ENCODE data around the gene UNK.
"Not testable (repeated sequence)": the region's sequence is repeated elsewhere in the genome, so short reads cannot be mapped to it uniquely, and the experiment has no call there.

The UNK gene

GRCh38 chr17:75809631-75810111 is 25.1 kb downstream of the UNK start:
- Histone ChIP-seq H3K79me1 (ENCODE audit: low read length) (no peaks in the 10 kb centered on the region), H3K36me3 (ENCODE audit: control insufficient read depth, insufficient read depth, low read length) (peaks cover 10% of the 10 kb centered on the region), H4K8ac (ENCODE audit: low read depth, low read length) (no peak overlapping the region), H3K4me3 (ENCODE audit: low read length) (no peak overlapping the region), H2AK5ac (ENCODE audit: low read length) (no peak overlapping the region), H4K5ac (ENCODE audit: low read length) (no peak overlapping the region), H2BK5ac (ENCODE audit: low read length) (no peak overlapping the region), H3K27ac (ENCODE audit: low read depth, low read length) (no peak overlapping the region), H2BK120ac (ENCODE audit: low read depth, low read length) (no peak overlapping the region), H3K23ac (ENCODE audit: low read length) (no peak overlapping the region), H3K18ac (ENCODE audit: low read length) (no peak overlapping the region), H3K79me2 (ENCODE audit: control insufficient read depth, insufficient read depth, low read length) (no peaks in the 10 kb centered on the region), H3K27me3 (ENCODE audit: insufficient read depth, low read length, poor library complexity) (no peaks in the 10 kb centered on the region), H3K9ac (ENCODE audit: low read length) (no peak overlapping the region), H3K56ac (ENCODE audit: low read length) (no peak overlapping the region), H3K4ac (ENCODE audit: low read depth, low read length) (no peak overlapping the region), H3K4me2 (ENCODE audit: low read length) (no peak overlapping the region), H2BK15ac (replicated peaks; ENCODE audit: low read depth) (no peak overlapping the region), H3K4me1 (ENCODE audit: control insufficient read depth, low read depth, low read length) (no peaks in the 10 kb centered on the region)
- no CpG with 5 or more reads among the region's 24 CpGs for WGBS (ENCODE audit: extremely low coverage, insufficient coverage, low lambda C conversion rate)
- DNase-seq = no peak

DNA sequence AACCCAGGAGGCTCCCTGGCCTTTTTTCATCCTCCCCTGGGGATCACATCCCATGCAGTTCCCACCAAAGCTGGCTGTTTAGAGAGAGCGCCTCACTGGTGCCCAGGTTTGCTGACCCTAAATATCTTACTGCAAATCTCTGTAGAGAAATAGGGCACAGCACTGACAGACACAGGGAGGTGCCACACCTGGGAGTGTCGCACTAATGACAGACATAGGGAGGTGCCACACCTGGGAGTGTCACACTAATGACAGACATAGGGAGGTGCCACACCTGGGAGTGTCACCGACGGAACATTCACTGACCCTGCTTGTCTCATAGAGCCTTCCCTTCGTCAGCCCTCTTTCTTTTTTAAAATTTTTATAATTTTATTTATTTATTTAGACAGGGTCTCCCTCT is 25.6 kb downstream of the UNK start:
- Histone ChIP-seq H3K56ac (ENCODE audit: low read length) (no peak overlapping the region), H3K4me2 (ENCODE audit: low read length) (no peak overlapping the region), H3K27ac (ENCODE audit: low read depth, low read length) (no peak overlapping the region), H3K4me3 (ENCODE audit: low read length) (no peak overlapping the region), H2BK120ac (ENCODE audit: low read depth, low read length) (no peak overlapping the region), H3K27me3 (ENCODE audit: insufficient read depth, low read length, poor library complexity) (no peaks in the 10 kb centered on the region), H3K23ac (ENCODE audit: low read length) (no peak overlapping the region), H4K8ac (ENCODE audit: low read depth, low read length) (no peak overlapping the region), H3K9ac (ENCODE audit: low read length) (no peak overlapping the region), H3K4me1 (ENCODE audit: control insufficient read depth, low read depth, low read length) (no peaks in the 10 kb centered on the region), H2BK15ac (replicated peaks; ENCODE audit: low read depth) (no peak overlapping the region), H3K4ac (ENCODE audit: low read depth, low read length) (no peak overlapping the region), H3K79me2 (ENCODE audit: control insufficient read depth, insufficient read depth, low read length) (no peaks in the 10 kb centered on the region), H3K79me1 (ENCODE audit: low read length) (no peaks in the 10 kb centered on the region), H2AK5ac (ENCODE audit: low read length) (no peak overlapping the region), H2BK5ac (ENCODE audit: low read length) (no peak overlapping the region), H3K18ac (ENCODE audit: low read length) (no peak overlapping the region), H3K36me3 (ENCODE audit: control insufficient read depth, insufficient read depth, low read length) (peaks cover 10% of the 10 kb centered on the region), H4K5ac (ENCODE audit: low read length) (no peak overlapping the region)
- no peak for DNase-seq
- WGBS (ENCODE audit: extremely low coverage, insufficient coverage, low lambda C conversion rate) = no CpG with 5 or more reads among the region's 5 CpGs

GRCh38 chr17:75810756-75811155 is 26.1 kb downstream of the UNK start:
- not testable (repeated sequence) for H2BK120ac ChIP-seq (ENCODE audit: low read depth, low read length); H4K8ac ChIP-seq (ENCODE audit: low read depth, low read length); H3K4me1 ChIP-seq (ENCODE audit: control insufficient read depth, low read depth, low read length); H2AK5ac ChIP-seq (ENCODE audit: low read length); H3K4me3 ChIP-seq (ENCODE audit: low read length); DNase-seq; H3K9ac ChIP-seq (ENCODE audit: low read length); H3K18ac ChIP-seq (ENCODE audit: low read length); H3K27me3 ChIP-seq (ENCODE audit: insufficient read depth, low read length, poor library complexity); H2BK15ac ChIP-seq (replicated peaks; ENCODE audit: low read depth); H4K5ac ChIP-seq (ENCODE audit: low read length); H3K23ac ChIP-seq (ENCODE audit: low read length); H3K79me1 ChIP-seq (ENCODE audit: low read length); H3K4ac ChIP-seq (ENCODE audit: low read depth, low read length); H2BK5ac ChIP-seq (ENCODE audit: low read length); H3K4me2 ChIP-seq (ENCODE audit: low read length); H3K56ac ChIP-seq (ENCODE audit: low read length); H3K27ac ChIP-seq (ENCODE audit: low read depth, low read length); H3K79me2 ChIP-seq (ENCODE audit: control insufficient read depth, insufficient read depth, low read length)
- WGBS (ENCODE audit: extremely low coverage, insufficient coverage, low lambda C conversion rate) = no CpG with 5 or more reads among the region's 11 CpGs
- peaks cover 13% of the 10 kb centered on the region for H3K36me3 ChIP-seq (ENCODE audit: control insufficient read depth, insufficient read depth, low read length)

DNA sequence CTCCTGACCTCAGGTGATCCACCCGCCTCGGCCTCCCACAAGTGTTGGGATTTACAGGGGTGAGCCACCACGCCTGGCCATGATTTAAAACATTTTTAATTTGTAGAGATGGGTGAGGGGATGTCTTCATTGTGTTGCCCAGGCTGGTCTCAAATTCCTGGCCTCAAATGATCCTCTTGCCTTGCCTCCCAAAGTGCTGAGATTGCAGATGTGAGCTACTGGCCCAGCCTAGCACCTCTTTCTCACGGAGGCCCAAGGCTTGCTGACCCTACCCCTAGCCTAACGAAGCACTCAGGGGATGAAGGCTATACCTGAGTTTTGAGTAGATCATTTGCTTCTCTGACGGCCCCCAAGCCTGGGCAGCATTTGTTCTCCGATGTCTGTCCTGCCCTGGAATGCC is 26.6 kb downstream of the UNK start:
- no peak overlapping the region for H3K27ac ChIP-seq (ENCODE audit: low read depth, low read length)
- WGBS (ENCODE audit: extremely low coverage, insufficient coverage, low lambda C conversion rate) = no CpG with 5 or more reads among the region's 7 CpGs
- H3K36me3 ChIP-seq (ENCODE audit: control insufficient read depth, insufficient read depth, low read length) = peaks cover 13% of the 10 kb centered on the region

GRCh38 chr17:75812096-75813013 is 27.7 kb downstream of the UNK start:
- Histone ChIP-seq H3K79me1 (ENCODE audit: low read length) (no peaks in the 10 kb centered on the region), H3K9ac (ENCODE audit: low read length) (no peak overlapping the region), H3K79me2 (ENCODE audit: control insufficient read depth, insufficient read depth, low read length) (no peaks in the 10 kb centered on the region), H3K27me3 (ENCODE audit: insufficient read depth, low read length, poor library complexity) (no peaks in the 10 kb centered on the region), H2BK15ac (replicated peaks; ENCODE audit: low read depth) (no peak overlapping the region), H4K5ac (ENCODE audit: low read length) (no peak overlapping the region), H3K27ac (ENCODE audit: low read depth, low read length) (no peak overlapping the region), H3K23ac (ENCODE audit: low read length) (no peak overlapping the region), H2BK5ac (ENCODE audit: low read length) (no peak overlapping the region), H4K8ac (ENCODE audit: low read depth, low read length) (no peak overlapping the region), H3K56ac (ENCODE audit: low read length) (no peak overlapping the region), H3K4me1 (ENCODE audit: control insufficient read depth, low read depth, low read length) (no peaks in the 10 kb centered on the region), H3K4me3 (ENCODE audit: low read length) (no peak overlapping the region), H3K4me2 (ENCODE audit: low read length) (no peak overlapping the region), H3K4ac (ENCODE audit: low read depth, low read length) (no peak overlapping the region), H3K18ac (ENCODE audit: low read length) (no peak overlapping the region), H2BK120ac (ENCODE audit: low read depth, low read length) (no peak overlapping the region), H3K36me3 (ENCODE audit: control insufficient read depth, insufficient read depth, low read length) (peaks cover 16% of the 10 kb centered on the region), H2AK5ac (ENCODE audit: low read length) (no peak overlapping the region)
- no CpG with 5 or more reads among the region's 27 CpGs for WGBS (ENCODE audit: extremely low coverage, insufficient coverage, low lambda C conversion rate)
- DNase-seq = no peak

More for the DNA sequence above, 26.6 kb downstream of the UNK start:
- Histone ChIP-seq H4K8ac (ENCODE audit: low read depth, low read length) (no peak overlapping the region), H3K23ac (ENCODE audit: low read length) (no peak overlapping the region), H3K4me3 (ENCODE audit: low read length) (no peak overlapping the region), H3K27me3 (ENCODE audit: insufficient read depth, low read length, poor library complexity) (no peaks in the 10 kb centered on the region), H3K18ac (ENCODE audit: low read length) (no peak overlapping the region), H3K4me2 (ENCODE audit: low read length) (no peak overlapping the region), H3K4ac (ENCODE audit: low read depth, low read length) (no peak overlapping the region), H3K9ac (ENCODE audit: low read length) (no peak overlapping the region), H3K4me1 (ENCODE audit: control insufficient read depth, low read depth, low read length) (no peaks in the 10 kb centered on the region), H2BK120ac (ENCODE audit: low read depth, low read length) (no peak overlapping the region), H3K79me2 (ENCODE audit: control insufficient read depth, insufficient read depth, low read length) (no peaks in the 10 kb centered on the region), H2BK5ac (ENCODE audit: low read length) (no peak overlapping the region), H3K79me1 (ENCODE audit: low read length) (no peaks in the 10 kb centered on the region), H4K5ac (ENCODE audit: low read length) (no peak overlapping the region), H2BK15ac (replicated peaks; ENCODE audit: low read depth) (no peak overlapping the region), H3K56ac (ENCODE audit: low read length) (no peak overlapping the region), H2AK5ac (ENCODE audit: low read length) (no peak overlapping the region)
- no peak for DNase-seq

Measured in mesendoderm (in vitro differentiated cells).